Panc1 (cell line): Measurements from ENCODE around the gene APRT. TPM values are rescaled to one million over a fixed set of nuclear protein-coding genes. Genes with fewer than 3 reads are reported as not detected.

ENCODE experiments used
- ATAC-seq: fragments of 200-7000 bp; cut with Tn5 transposase; 2 replicates; pipeline ENCODE4 v1.9.1; 2020; ENCODE audit warnings: mild to moderate bottlenecking, moderate library complexity
- BruUV-seq: library from RNA; stranded (reverse); fragments of 400-500 nt; replicated peaks from 2 replicates; lab custom pipeline; 2021; lab: Mats Ljungman, UMichigan
- CTCF ChIA-PET: fragments of 300-600 bp; sonication (Branson Sonifier 250); formaldehyde crosslinking; loops from one replicate; lab custom pipeline; 2022; ENCODE audit warnings: antibody characterized with exemption; lab: Charles Lee
- POLR2A ChIA-PET: fragments of 300-600 bp; sonication (Branson Sonifier 250); formaldehyde crosslinking; loops from one replicate; lab custom pipeline; 2022; ENCODE audit warnings: antibody characterized with exemption; lab: Charles Lee
- DNase-seq: peaks from one replicate; pipeline ENCODE4 v3.0.0-alpha.2; 2010; ENCODE audit warnings: low read depth, low spot score
- H3K27ac ChIP-seq: 2 replicates; pipeline ENCODE4 v1.5.1; 2011; ENCODE audit warnings: mild to moderate bottlenecking, low read length, inconsistent platforms
- H3K27me3 ChIP-seq: fragments of 200-500 bp; sonication (Bioruptor generic); 2 replicates; pipeline ENCODE4 v1.6.0; 2014; ENCODE audit warnings: low read length, inconsistent platforms; ENCODE audit not compliant: control insufficient read depth, insufficient read depth
- H3K36me3 ChIP-seq: fragments of 200-500 bp; sonication (Bioruptor generic); 2 replicates; pipeline ENCODE4 v1.5.1; 2014; ENCODE audit warnings: inconsistent platforms, mild to moderate bottlenecking, low read length, moderate library complexity; ENCODE audit not compliant: control insufficient read depth, insufficient read depth
- H3K4me1 ChIP-seq: 2 replicates; pipeline ENCODE4 v1.5.1; 2011; ENCODE audit warnings: inconsistent platforms, mild to moderate bottlenecking, low read length, moderate library complexity; ENCODE audit not compliant: control insufficient read depth, insufficient read depth
- H3K4me3 ChIP-seq, 2 experiments: 2 replicates each; pipeline ENCODE4 v1.5.1; 2011 to 2012; ENCODE audit warnings: low read depth in 2 of 2, low read length in 2 of 2, mild to moderate bottlenecking in 2 of 2, inconsistent platforms in 1 of 2, moderate library complexity in 1 of 2
- H3K9me3 ChIP-seq: fragments of 200-500 bp; sonication (Bioruptor generic); 2 replicates; pipeline ENCODE4 v1.5.1; 2014; ENCODE audit warnings: low read depth, mild to moderate bottlenecking, inconsistent platforms, low read length, moderate library complexity; ENCODE audit not compliant: control insufficient read depth, insufficient read depth
- POLR2AphosphoS5 ChIP-seq: IDR thresholded peaks from 2 replicates; pipeline ENCODE4 v1.6.1; 2012; ENCODE audit warnings: mild to moderate bottlenecking, low read depth, low read length, moderate library complexity
- REST ChIP-seq, 2 experiments: IDR thresholded peaks; 2 replicates each; pipeline ENCODE4 v1.6.1; 2011 to 2012; ENCODE audit warnings: low read depth in 2 of 2, control low read depth in 1 of 2, low read length in 1 of 2, mild to moderate bottlenecking in 1 of 2, moderate library complexity in 1 of 2; ENCODE audit not compliant: insufficient read depth in 1 of 2
- SIN3A ChIP-seq: IDR thresholded peaks from 2 replicates; pipeline ENCODE4 v1.6.1; 2012; ENCODE audit warnings: low read depth, mild to moderate bottlenecking, low read length, moderate library complexity, borderline replicate concordance; ENCODE audit not compliant: insufficient read depth
- TCF7L2 ChIP-seq: IDR thresholded peaks from 2 replicates; pipeline ENCODE4 v1.6.1; 2011; ENCODE audit warnings: mild to moderate bottlenecking, low read depth, low read length, inconsistent platforms
- in situ Hi-C: cut with HindIII; loops from 2 replicates; pipeline ENCODE4 v1.10.0; 2016; ENCODE audit warnings: low sequenced_read_pairs, low pct_unique_long_range_greater_than_20kb
- intact Hi-C: fragments of 100-400 bp; cut with micrococcal nuclease; formaldehyde crosslinking; loops from one replicate; pipeline ENCODE4 v1.10.0; 2022; ENCODE audit not compliant: unreplicated experiment
- total RNA-seq: library from RNA; stranded (reverse); gene quantifications from one replicate; pipeline ENCODE4 v1.2.1, GENCODE V29; 2021; ENCODE audit not compliant: unreplicated experiment
- TF ChIP-seq, protein P1 (sequence below): fragments of 450-650 bp; IDR thresholded peaks from 2 replicates; pipeline ENCODE4 v1.5.1; 2017; ENCODE audit warnings: mild to moderate bottlenecking

Gene APRT
- total RNA-seq, 1 experiment from 2014 or later: 231 TPM

- in situ Hi-C loops: no loop called here
- POLR2A ChIA-PET: no interaction called here
Measured at GRCh38 chr16:88822281-88823040, 10.7 kb upstream of the APRT start.

GRCh38 chr16:88821168-88821850 is 9.6 kb upstream of the APRT start:
- H3K27ac ChIP-seq: no peak overlapping the region
- no peak for DNase-seq
- H3K4me1 ChIP-seq: no peaks in the 10 kb centered on the region
- H3K36me3 ChIP-seq: no peaks in the 10 kb centered on the region
- ATAC-seq: no peak
- BruUV-seq: no TSS peak
- TF ChIP-seq, protein P1, sequence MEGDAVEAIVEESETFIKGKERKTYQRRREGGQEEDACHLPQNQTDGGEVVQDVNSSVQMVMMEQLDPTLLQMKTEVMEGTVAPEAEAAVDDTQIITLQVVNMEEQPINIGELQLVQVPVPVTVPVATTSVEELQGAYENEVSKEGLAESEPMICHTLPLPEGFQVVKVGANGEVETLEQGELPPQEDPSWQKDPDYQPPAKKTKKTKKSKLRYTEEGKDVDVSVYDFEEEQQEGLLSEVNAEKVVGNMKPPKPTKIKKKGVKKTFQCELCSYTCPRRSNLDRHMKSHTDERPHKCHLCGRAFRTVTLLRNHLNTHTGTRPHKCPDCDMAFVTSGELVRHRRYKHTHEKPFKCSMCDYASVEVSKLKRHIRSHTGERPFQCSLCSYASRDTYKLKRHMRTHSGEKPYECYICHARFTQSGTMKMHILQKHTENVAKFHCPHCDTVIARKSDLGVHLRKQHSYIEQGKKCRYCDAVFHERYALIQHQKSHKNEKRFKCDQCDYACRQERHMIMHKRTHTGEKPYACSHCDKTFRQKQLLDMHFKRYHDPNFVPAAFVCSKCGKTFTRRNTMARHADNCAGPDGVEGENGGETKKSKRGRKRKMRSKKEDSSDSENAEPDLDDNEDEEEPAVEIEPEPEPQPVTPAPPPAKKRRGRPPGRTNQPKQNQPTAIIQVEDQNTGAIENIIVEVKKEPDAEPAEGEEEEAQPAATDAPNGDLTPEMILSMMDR: no peak
- TF ChIP-seq TCF7L2: no peak
- no peak for TF ChIP-seq SIN3A
- no peak for TF ChIP-seq REST (IDR thresholded peaks at IDR 0.05; ENCODE audit: insufficient read depth in 1 of 2, low read depth in 2 of 2, low read length in 1 of 2)
- TF ChIP-seq POLR2AphosphoS5: no peak
- POLR2A ChIA-PET: no interaction called here
- no peak overlapping the region for H3K4me3 ChIP-seq
- CTCF ChIA-PET: no interaction called here
- no peaks in the 10 kb centered on the region for H3K27me3 ChIP-seq
- no peaks in the 10 kb centered on the region for H3K9me3 ChIP-seq
- in situ Hi-C loops (no loop called here), intact Hi-C loops (no loop called here)

More at GRCh38 chr16:88822281-88823040, 10.7 kb upstream of the APRT start:
- DNase-seq: no peak
- Histone ChIP-seq H3K36me3 (no peaks in the 10 kb centered on the region), H3K9me3 (no peaks in the 10 kb centered on the region), H3K4me3 (no peak overlapping the region), H3K27me3 (no peaks in the 10 kb centered on the region), H3K4me1 (no peaks in the 10 kb centered on the region), H3K27ac (no peak overlapping the region)
- TF ChIP-seq SIN3A: no peak
- no peak for TF ChIP-seq REST (IDR thresholded peaks at IDR 0.05; ENCODE audit: insufficient read depth in 1 of 2, low read depth in 2 of 2, low read length in 1 of 2)
- TF ChIP-seq, protein P1: no peak
- TF ChIP-seq POLR2AphosphoS5: no peak
- no peak for TF ChIP-seq TCF7L2
- intact Hi-C loops: no loop called here
- no peak for ATAC-seq
- BruUV-seq: no TSS peak
- CTCF ChIA-PET: interaction anchor here (0.6 kb wide), 1 partner anchor 365 kb away, joined by 5 read pairs; no protein-coding TSS in a partner anchor
